Kasumi-1 (cell line): Measurements from ENCODE around the gene BACE1-AS.

Experiments used
- DNase-seq, 2 experiments: peaks; one replicate each; lab custom pipeline; 2025; lab: John Stamatoyannopoulos, UW

BACE1-AS gene

DNA sequence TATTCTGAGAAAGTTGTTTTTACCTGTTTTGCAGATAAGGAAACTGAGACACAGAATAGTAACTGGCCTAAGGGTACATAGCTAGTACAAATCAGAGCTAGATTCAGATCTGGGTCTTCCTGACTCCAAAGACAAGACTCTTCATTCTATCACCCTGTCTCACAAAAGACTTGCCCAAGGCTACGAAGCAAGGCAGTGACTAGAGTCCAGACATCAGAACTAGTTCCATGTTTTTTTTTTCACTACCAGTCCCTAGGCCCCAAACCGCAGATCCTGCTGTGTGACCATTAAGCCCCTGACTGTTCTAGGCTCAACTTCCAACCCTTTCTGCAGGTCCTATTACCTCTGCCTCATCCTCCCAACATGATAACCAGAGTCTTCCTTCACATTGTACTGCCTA, 1.5 kb downstream of the BACE1-AS start:
- DNase-seq, result no peak

DNA sequence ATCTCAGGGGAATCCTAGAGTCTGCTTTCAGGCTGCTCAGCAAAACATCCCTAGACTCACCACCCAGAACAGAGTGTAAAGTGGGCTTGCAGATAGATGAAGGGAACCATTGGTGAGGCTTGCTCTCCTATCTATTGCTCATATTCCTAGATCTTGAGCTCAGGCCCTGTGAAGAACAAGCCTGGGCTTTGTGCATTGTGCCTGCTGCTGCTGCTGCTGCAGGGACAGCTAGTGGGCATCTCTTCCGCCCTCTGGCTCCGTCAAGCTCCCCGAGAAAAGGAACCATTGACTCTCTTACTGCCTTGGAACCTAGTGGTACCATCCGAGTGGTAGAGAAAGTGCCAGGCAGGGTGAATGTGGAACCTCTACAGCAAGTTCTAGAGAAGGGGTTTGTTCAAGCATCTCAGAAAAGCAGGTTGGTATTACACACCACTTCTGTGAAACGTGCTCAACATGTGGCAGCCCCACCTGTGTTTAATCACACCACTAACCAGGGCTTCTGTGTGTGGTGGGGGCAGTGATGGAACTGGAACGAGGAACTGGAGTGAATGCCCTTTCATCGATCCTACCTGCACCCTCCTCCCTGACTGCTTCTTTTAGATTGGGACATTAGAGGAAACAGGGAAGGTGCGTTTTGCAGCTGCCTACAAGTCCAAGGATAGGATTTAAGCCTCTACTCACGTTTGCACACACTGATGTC, 4.4 kb downstream of the BACE1-AS start:
- no peak for DNase-seq

- DNase-seq, result no peak
These were observed 5.7 kb downstream of the BACE1-AS start for GRCh38 chr11:117296881-117297280.

DNA sequence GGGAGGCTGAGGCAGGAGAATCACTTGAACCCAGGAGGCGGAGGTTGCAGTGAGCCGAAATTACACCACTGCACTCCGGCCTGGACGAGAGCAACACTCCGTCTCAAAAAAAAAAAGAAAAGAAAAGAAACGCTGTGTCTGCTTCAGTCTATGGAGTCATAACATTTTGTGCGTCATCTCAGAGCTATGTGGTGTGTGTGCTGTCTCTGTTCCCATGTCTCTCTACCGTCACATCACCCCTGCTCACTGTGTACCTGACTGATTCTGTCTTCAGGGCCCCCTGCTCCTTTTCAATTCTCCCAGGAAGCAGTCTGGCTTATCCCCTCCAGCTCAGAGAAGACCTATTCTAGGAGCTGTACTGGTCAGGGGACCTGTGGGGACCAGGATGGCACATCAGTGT, 7.0 kb downstream of the BACE1-AS start:
- DNase-seq, result no peak

GRCh38 chr11:117299351-117300282, 8.5 kb downstream of the BACE1-AS start:
- DNase-seq, result no peak

GRCh38 chr11:117300283-117300663, 9.1 kb downstream of the BACE1-AS start:
- DNase-seq, result no peak

DNA sequence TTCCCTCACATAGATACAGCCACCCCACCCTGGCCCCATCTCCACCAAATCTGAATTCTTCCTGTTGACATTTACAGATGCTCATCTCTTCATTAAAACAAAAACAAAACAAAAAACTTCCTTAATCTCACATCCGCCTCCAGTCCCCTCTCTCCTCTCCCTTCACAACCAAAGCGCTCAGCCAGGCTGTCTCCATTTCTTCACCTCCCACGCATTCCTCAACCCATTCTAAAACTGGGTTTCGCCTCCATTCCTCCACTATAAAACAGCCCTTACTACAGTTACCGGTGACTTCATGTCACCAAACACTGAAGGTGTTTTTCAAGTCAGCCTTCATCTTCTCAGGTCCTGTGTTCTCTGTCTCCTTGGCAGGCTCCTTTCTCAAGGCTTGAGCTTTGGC, 9.6 kb downstream of the BACE1-AS start:
- DNase-seq, result no peak

- DNase-seq, result no peak
These were observed 11.1 kb downstream of the BACE1-AS start for GRCh38 chr11:117302228-117302627.

DNA sequence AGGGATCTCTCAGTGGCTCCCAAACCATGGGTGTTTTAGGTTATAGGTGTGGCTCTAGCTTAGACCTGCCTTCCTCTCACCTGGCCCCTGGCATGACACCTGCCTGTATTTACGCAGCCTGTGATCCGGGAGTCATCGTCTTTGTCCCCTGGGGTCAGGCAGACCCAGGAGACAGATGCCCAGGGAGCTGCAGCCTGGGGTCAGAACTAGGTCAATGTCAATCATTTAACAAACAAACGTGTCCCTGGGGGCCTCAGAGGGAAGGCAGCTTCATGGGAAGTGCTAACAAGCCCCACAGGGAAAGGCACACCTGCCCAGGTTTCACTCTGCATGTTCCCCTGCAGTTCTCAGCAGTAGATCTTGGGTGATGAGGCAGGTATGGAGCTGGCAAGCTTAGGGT, 12.0 kb downstream of the BACE1-AS start:
- no peak for DNase-seq

GRCh38 chr11:117303646-117304315, 12.6 kb downstream of the BACE1-AS start:
- DNase-seq, result no peak

GRCh38 chr11:117305145-117305544, 14.0 kb downstream of the BACE1-AS start:
- no peak for DNase-seq

DNA sequence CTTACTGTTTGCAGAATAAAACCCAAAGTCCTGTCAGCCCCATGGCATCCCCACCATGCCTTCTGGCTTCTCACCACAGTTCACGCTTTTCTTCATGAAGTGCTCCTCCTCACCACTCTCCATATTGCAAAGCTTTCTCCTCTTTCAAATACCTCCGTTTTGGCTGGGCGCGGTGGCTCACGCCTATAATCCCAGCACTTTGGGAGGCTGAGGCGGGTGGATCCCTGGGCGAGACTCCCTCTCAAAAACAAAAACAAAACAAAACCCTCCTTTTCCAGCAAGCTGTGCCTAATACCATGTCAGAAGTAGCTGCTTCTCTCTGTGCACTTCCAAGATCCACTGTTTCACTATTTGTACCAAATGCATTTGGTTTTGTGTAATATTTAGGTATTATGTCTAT, 18.2 kb downstream of the BACE1-AS start:
- DNase-seq, result no peak

DNA sequence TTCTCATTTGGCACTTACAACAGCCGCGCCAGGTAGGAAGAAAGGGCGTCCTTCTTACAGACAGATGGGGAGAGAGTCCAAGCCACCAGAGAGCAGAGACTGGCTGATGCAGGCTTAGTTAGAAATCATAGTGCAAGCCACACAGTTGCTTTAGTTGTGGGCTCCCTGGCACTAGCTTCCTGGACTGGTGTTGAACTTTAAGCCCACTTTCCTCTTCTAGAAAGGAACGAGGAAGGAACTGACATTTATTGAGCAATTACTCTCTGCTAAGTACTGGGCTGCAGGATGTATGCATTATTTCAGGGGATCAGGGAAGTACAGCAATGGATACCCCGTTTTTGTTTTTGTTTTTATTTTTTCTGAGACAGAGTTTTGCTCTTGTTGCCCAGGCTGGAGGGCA, 21.9 kb downstream of the BACE1-AS start:
- DNase-seq, result peak; percentile 49 to 65

- no peak for DNase-seq
These were observed 23.0 kb downstream of the BACE1-AS start for GRCh38 chr11:117313828-117314768.

DNA sequence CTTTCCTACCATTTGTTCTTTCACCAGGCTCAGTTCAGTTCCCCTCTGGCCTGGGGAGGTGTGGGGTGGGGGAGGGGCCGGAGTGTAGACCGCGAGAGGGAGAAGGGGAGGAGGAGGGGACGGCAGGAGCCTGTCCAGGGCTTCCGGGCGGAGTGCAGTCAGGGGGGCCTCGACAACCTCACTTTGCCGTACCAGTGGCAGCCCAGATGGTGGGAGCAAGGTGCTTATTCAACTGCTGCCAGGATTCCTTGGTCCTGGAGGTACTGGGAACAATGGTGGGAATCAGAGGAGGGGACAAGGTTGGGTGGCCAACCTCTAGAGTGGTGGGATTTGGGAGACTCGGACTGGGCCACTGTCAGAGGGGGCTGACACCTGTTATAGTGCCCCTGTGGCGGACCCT, 23.7 kb downstream of the BACE1-AS start:
- no peak for DNase-seq

DNA sequence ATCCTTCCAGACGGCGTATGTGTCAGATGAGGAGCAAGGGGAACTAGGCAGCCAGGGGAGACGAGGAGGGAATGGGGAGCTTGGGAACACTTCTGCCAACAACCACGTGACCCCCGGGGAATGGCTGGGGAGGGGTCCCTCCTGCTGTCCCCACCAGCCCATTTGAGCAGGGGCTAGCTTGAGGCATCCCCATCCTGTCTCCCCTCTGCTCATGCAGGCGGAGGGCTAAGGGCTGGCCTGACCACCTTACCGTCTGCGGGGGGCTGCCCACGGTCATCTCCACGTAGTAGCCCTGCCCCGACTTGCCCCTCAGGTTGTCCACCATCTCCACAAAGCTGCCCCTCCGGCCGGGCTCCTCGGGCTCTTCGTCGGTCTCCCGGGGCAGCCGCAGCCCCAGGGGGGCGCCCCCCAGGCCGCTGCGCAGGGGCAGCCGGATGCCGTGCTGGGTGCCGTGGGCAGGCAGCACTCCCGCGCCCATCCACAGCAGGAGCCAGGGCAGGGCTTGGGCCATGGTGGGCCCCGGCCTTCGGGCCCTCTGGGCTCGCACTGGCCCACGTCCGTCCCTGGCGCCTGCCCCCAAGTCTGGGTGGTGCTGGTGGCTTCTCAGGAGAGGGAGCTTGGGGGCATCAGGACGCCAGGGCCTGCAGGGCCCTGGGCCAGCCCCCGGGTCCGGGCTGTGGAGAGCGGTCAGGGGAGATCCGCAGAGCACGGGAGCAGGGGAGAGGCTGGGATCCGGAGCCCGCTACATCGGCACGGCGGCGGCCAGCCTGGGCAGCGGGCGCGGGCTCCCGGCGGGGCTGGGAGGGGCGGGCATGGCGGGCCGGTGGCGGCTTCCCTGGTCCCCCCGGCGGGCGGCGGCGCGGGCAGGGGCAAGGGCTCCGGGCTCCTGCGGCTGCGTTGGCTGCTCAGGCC, 24.4 kb downstream of the BACE1-AS start:
- DNase-seq, result no peak

DNA sequence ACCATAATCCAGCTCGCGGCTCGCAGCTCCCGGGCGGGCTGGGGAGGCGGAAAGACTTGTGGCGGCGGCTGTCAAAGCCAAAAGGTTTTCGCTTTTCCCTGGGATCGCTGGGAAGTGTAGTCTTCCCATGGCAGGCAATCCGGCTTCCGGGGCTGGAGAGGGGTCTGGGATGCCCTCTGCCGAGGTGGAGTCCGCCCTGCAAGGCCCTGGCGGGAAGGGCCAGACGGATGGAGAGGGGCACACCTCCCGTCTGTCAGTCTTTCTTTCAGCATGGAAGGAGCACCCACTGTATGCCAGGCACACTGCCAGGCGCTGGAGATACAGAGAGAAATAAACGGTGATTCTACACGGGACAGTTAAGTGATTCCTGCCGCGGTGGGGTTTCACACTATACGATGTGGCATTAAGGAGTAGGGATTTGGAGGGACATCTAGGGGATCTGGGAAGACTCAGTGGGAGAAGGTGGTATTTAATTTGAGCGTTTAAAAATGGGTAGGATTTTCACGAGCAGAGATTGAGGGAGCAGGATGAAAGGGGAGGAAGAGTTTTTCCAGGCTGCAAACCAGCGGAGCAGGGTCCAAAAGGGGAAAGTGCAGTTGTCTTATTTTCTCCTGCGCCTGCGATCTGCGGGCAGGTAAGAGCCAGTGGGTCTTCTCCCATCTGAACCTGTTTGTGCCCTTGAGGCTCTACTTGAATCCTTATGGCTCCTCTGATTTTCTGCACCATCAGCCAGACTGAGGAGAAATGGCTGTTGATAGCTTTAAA, 25.2 kb downstream of the BACE1-AS start, which contains the start of gene BACE1:
BACE1 (minus strand) TSS at position 60 of the 765 bp plus-strand sequence. CDS start 461 bp downstream, outside the sequence.
- DNase-seq, result peak; percentile 50 to 59

DNA sequence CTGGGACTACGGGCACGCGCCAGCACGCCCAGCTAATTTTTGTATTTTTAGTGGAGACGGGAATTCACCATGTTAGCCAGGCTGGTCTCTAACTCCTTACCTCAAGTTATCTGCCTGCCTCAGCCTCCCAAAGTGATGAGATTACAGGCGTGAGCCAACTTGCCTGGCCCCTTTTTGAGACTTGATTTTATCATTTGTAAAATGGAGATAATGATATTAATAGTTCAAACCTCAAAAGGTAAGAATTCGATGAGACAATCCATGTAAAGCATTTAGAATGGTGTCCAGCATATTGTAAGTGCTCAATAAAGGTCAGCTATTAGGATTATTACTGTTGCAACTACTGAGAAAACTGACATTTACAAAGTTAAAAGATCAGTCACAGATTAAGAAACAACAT, 27.6 kb downstream of the BACE1-AS start:
- no peak for DNase-seq

DNA sequence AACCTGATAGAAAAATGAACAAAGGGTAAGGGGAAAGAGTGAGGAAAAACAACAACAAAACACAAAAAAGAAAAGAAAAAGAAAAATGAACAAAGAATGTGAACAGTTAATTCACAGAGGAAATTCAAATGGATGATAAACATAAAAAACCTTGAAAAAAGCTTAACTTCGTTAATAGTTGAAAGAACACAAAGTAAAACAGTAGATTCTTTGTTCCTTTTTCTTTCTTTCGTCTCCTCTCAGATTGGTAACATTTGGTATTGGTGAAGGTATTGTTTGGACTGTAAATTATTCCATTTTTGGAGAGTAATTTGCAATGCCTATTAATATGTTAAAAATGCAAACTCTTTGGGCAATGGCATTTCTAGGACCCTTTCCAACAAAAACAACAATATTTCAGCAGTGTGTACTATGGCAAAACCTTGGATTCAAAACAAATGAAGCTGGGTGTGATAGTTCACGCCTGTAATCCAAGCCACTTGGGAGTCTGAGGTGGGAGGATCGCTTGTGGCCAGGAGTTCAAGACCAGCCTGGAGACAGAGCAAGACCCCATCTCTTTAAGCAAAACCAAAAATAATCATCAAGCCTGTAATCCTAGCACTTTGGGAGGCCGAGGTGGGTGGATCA, 28.2 kb downstream of the BACE1-AS start:
- DNase-seq, result no peak
